ENCODE data around the gene RAPGEF3.
A peak's percentile ranks its signal among the peaks of the same experiment; 100 is the strongest.

RAPGEF3 gene

GRCh38 chr12:47779301-47779942 is 20.7 kb upstream of the RAPGEF3 start:
- peaks cover 24% of the 10 kb centered on the region for H3K4me1 ChIP-seq (ENCODE audit: insufficient read depth, insufficient read length)
- H3K9ac ChIP-seq (ENCODE audit: insufficient read length, low read depth) = peak overlapping the region; percentile 18
- H3K9me3 ChIP-seq (ENCODE audit: insufficient read depth, low read length) = no peaks in the 10 kb centered on the region
- H3K36me3 ChIP-seq (ENCODE audit: insufficient read depth, insufficient read length, low read length) = peaks cover 36% of the 10 kb centered on the region
- peak; percentile 85 for DNase-seq (ENCODE audit: low read depth, low spot score)
- peaks cover 10% of the 10 kb centered on the region for H3K27me3 ChIP-seq (ENCODE audit: insufficient read depth, insufficient read length)
- H3K4me3 ChIP-seq (ENCODE audit: insufficient read length, low read depth) = no peak overlapping the region
- TF ChIP-seq ZNF274 (IDR thresholded peaks at IDR 0.05; ENCODE audit: low read depth, low read length) = no peak
- no peak for TF ChIP-seq YY1 (IDR thresholded peaks at IDR 0.05; ENCODE audit: insufficient read depth, insufficient read length)
- TF ChIP-seq SUZ12 (IDR thresholded peaks at IDR 0.05; ENCODE audit: extremely low read depth, insufficient read depth, insufficient read length) = no peak

GRCh38 chr12:47778881-47779280 is 20.2 kb upstream of the RAPGEF3 start:
- TF ChIP-seq SUZ12 (IDR thresholded peaks at IDR 0.05; ENCODE audit: extremely low read depth, insufficient read depth, insufficient read length) (no peak), YY1 (IDR thresholded peaks at IDR 0.05; ENCODE audit: insufficient read depth, insufficient read length) (no peak), ZNF274 (IDR thresholded peaks at IDR 0.05; ENCODE audit: low read depth, low read length) (no peak)
- peaks cover 16% of the 10 kb centered on the region for H3K27me3 ChIP-seq (ENCODE audit: insufficient read depth, insufficient read length)
- peak overlapping the region; percentile 9 for H3K9ac ChIP-seq (ENCODE audit: insufficient read length, low read depth)
- peaks cover 24% of the 10 kb centered on the region for H3K4me1 ChIP-seq (ENCODE audit: insufficient read depth, insufficient read length)
- DNase-seq (ENCODE audit: low read depth, low spot score) = no peak
- peaks cover 30% of the 10 kb centered on the region for H3K36me3 ChIP-seq (ENCODE audit: insufficient read depth, insufficient read length, low read length)
- H3K4me3 ChIP-seq (ENCODE audit: insufficient read length, low read depth) = no peak overlapping the region
- H3K9me3 ChIP-seq (ENCODE audit: insufficient read depth, low read length) = no peaks in the 10 kb centered on the region

GRCh38 chr12:47777741-47778558 is 19.3 kb upstream of the RAPGEF3 start:
- peaks cover 24% of the 10 kb centered on the region for H3K4me1 ChIP-seq (ENCODE audit: insufficient read depth, insufficient read length)
- H3K9ac ChIP-seq (ENCODE audit: insufficient read length, low read depth) = no peak overlapping the region
- H3K36me3 ChIP-seq (ENCODE audit: insufficient read depth, insufficient read length, low read length) = peaks cover 21% of the 10 kb centered on the region
- no peak for DNase-seq (ENCODE audit: low read depth, low spot score)
- H3K9me3 ChIP-seq (ENCODE audit: insufficient read depth, low read length) = no peaks in the 10 kb centered on the region
- TF ChIP-seq YY1 (IDR thresholded peaks at IDR 0.05; ENCODE audit: insufficient read depth, insufficient read length) = no peak
- TF ChIP-seq SUZ12 (IDR thresholded peaks at IDR 0.05; ENCODE audit: extremely low read depth, insufficient read depth, insufficient read length) = no peak
- TF ChIP-seq ZNF274 (IDR thresholded peaks at IDR 0.05; ENCODE audit: low read depth, low read length) = no peak
- H3K4me3 ChIP-seq (ENCODE audit: insufficient read length, low read depth) = no peak overlapping the region
- H3K27me3 ChIP-seq (ENCODE audit: insufficient read depth, insufficient read length) = peaks cover 24% of the 10 kb centered on the region

DNA sequence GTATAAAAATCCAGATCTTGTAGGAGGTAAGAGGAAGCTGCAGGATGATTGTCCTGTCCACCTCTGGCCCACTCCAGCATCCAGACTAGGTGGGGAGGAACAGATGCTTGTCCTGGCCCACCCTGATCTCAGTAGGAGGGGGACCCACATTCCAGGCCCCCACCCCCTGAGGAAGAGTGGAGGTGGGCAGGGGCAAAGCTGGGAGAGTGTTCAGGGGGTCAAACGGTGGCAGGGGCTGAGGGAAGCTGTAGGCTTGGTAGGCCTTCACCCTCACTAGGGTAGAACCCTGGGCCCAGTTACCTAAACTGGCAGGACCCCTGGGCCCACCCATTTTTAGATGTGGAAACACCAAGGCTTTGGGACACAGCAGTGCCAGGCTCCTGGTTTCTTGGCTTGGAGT is 18.5 kb upstream of the RAPGEF3 start:
- peaks cover 13% of the 10 kb centered on the region for H3K36me3 ChIP-seq (ENCODE audit: insufficient read depth, insufficient read length, low read length)
- no peak for DNase-seq (ENCODE audit: low read depth, low spot score)
- H3K27me3 ChIP-seq (ENCODE audit: insufficient read depth, insufficient read length) = peaks cover 30% of the 10 kb centered on the region
- no peaks in the 10 kb centered on the region for H3K9me3 ChIP-seq (ENCODE audit: insufficient read depth, low read length)
- TF ChIP-seq SUZ12 (IDR thresholded peaks at IDR 0.05; ENCODE audit: extremely low read depth, insufficient read depth, insufficient read length) (no peak), ZNF274 (IDR thresholded peaks at IDR 0.05; ENCODE audit: low read depth, low read length) (no peak), YY1 (IDR thresholded peaks at IDR 0.05; ENCODE audit: insufficient read depth, insufficient read length) (no peak)
- H3K4me1 ChIP-seq (ENCODE audit: insufficient read depth, insufficient read length) = peaks cover 24% of the 10 kb centered on the region
- no peak overlapping the region for H3K9ac ChIP-seq (ENCODE audit: insufficient read length, low read depth)
- no peak overlapping the region for H3K4me3 ChIP-seq (ENCODE audit: insufficient read length, low read depth)

- Histone ChIP-seq H3K9ac (ENCODE audit: insufficient read length, low read depth) (no peak overlapping the region), H3K4me1 (ENCODE audit: insufficient read depth, insufficient read length) (peaks cover 24% of the 10 kb centered on the region)
Measured at GRCh38 chr12:47776471-47777143, 17.9 kb upstream of the RAPGEF3 start.

DNA sequence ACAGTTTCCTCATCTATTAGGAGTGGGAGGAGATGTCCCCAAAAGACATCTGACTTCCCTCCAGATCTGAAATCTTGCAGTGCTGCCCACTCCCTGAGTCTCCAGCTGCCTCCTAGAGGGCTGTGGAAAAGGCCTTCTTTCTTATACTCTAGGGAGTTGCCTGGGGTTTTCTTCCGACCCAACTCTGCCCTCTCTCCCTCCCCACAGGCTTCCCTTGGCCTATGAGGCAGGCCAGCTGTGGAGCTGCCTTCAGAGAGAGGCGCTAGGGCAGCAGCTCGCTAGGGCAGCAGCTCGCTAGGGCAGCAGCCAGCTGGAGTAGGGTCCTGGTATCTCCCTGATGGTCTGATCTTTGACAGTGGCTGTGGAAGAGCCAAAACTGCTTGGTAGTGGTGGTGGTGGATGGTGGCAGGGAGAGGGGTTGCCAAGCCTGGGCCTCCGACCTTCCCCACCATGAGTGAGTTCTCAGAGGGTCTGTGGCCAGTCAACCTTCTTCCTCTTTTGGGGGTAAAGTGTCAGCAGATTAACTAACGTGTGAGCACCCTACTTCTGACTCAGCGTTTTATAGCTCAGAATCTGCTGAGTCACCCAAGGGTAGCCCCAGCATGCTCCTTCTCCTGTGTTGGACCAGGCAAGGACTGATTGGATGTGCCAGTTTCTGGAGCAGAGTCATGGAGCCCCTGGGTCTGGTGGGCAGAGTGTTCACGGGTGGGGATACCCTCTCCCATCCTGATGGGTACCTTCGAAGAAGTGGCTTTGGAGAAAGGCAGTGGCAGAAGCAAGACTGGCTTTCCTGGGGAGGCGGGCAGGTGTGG is 16.6 kb upstream of the RAPGEF3 start:
- Histone ChIP-seq H3K9ac (ENCODE audit: insufficient read length, low read depth) (no peak overlapping the region), H3K36me3 (ENCODE audit: insufficient read depth, insufficient read length, low read length) (no peaks in the 10 kb centered on the region), H3K27me3 (ENCODE audit: insufficient read depth, insufficient read length) (peaks cover 34% of the 10 kb centered on the region), H3K4me1 (ENCODE audit: insufficient read depth, insufficient read length) (peaks cover 24% of the 10 kb centered on the region), H3K9me3 (ENCODE audit: insufficient read depth, low read length) (no peaks in the 10 kb centered on the region), H3K4me3 (ENCODE audit: insufficient read length, low read depth) (no peak overlapping the region)
- no peak for DNase-seq (ENCODE audit: low read depth, low spot score)
- TF ChIP-seq ZNF274 (IDR thresholded peaks at IDR 0.05; ENCODE audit: low read depth, low read length) (no peak), SUZ12 (IDR thresholded peaks at IDR 0.05; ENCODE audit: extremely low read depth, insufficient read depth, insufficient read length) (no peak), YY1 (IDR thresholded peaks at IDR 0.05; ENCODE audit: insufficient read depth, insufficient read length) (no peak)

More at GRCh38 chr12:47776471-47777143, 17.9 kb upstream of the RAPGEF3 start:
- TF ChIP-seq SUZ12 (IDR thresholded peaks at IDR 0.05; ENCODE audit: extremely low read depth, insufficient read depth, insufficient read length) = no peak
- no peak for TF ChIP-seq YY1 (IDR thresholded peaks at IDR 0.05; ENCODE audit: insufficient read depth, insufficient read length)
- no peak for TF ChIP-seq ZNF274 (IDR thresholded peaks at IDR 0.05; ENCODE audit: low read depth, low read length)
- H3K4me3 ChIP-seq (ENCODE audit: insufficient read length, low read depth) = no peak overlapping the region
- H3K27me3 ChIP-seq (ENCODE audit: insufficient read depth, insufficient read length) = peaks cover 34% of the 10 kb centered on the region
- H3K9me3 ChIP-seq (ENCODE audit: insufficient read depth, low read length) = no peaks in the 10 kb centered on the region
- peaks cover 8% of the 10 kb centered on the region for H3K36me3 ChIP-seq (ENCODE audit: insufficient read depth, insufficient read length, low read length)
- DNase-seq (ENCODE audit: low read depth, low spot score) = no peak
